HG02884 (cell line): ENCODE measurements around the gene KRTCAP2.

Experiments used
- ATAC-seq: cut with Tn5 transposase; IDR thresholded peaks from one replicate; pipeline ENCODE4 v1.9.1; 2021; ENCODE audit warnings: mild to moderate bottlenecking, moderate library complexity; ENCODE audit not compliant: unreplicated experiment

KRTCAP2 gene

DNA sequence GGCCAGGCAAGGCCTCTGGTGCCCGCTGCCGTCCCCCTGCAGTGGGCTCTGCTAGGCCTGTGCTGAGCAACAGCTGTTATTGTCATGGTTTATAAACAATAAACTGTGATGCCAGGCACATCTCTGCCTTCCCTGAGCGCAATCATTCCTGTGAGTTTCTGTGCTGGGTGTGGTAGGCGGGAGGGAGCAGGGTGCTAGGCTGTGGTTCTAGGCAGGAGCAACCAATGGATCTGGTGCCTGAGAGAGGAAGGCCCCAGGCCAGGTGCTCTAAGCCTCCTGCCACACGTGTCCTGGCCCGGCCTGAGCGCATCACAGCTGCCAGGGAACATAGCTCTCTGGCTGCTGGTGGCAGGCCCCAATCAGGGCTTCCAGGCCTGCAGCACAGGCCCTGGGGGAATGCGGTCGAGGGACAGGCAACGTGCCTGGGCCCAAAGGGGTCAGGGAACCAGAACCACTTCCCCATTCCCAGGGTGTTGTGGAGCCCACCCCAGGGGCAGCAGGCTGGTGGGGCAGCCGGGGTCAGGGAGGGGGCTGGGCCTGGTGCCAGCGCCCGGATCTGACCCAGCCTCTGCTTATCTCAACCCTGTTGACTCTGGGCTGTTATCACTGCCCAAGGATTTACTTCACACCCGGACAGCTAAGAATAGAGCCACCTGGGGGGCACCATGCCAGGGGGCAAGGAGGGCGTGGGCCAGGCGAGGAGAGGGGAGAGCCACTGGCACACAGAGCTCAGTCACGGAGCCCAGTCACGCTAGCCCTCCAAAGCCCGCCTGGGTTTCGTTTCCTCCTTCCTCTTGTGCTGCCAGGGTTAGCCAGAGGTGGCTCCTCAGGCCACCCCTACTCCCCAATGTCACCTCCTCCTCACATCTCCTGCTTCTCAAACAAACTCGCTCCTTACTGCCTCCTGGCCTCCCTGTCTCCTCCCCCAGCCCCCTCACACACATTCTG lies 12.0 kb upstream of the KRTCAP2 start:
- no peak for ATAC-seq

DNA sequence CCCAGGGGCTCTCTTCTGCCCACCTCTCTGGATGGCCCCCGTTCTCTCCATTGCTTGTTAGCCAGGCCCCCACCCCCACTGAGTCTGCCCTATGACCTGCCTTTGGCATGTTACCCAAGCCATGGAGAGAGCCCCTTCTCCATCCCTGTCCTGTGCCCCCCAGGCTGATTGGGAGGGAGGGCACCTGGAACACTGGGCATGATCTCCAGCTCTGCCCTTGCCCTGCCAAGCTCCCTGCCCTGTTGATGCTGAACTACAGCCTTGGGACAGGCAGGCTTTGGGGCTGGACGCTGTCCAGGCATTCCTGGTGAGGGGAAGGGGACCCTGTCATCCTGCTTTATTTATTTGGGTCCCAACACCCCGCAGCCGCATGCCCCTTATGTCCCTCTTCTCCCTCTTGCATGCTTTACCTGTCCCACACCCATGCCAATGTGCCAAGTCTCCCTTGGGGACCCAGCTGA lies 11.3 kb upstream of the KRTCAP2 start:
- ATAC-seq = no peak

DNA sequence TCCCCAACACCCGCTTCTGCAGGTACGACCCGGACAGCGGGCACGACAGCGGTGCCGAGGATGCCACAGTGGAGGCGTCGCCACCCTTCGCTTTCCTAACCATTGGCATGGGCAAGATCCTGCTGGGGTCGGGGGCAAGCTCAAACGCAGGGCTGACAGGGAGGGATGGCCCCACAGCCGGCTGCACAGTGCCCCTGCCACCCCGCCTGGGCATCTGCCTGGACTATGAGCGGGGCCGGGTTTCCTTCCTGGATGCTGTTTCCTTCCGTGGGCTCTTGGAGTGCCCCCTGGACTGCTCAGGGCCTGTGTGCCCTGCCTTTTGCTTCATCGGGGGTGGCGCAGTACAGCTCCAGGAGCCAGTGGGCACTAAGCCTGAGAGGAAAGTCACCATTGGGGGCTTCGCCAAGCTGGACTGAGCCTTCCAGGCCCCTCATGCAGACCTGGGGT lies 10.7 kb upstream of the KRTCAP2 start:
- ATAC-seq = no peak

DNA sequence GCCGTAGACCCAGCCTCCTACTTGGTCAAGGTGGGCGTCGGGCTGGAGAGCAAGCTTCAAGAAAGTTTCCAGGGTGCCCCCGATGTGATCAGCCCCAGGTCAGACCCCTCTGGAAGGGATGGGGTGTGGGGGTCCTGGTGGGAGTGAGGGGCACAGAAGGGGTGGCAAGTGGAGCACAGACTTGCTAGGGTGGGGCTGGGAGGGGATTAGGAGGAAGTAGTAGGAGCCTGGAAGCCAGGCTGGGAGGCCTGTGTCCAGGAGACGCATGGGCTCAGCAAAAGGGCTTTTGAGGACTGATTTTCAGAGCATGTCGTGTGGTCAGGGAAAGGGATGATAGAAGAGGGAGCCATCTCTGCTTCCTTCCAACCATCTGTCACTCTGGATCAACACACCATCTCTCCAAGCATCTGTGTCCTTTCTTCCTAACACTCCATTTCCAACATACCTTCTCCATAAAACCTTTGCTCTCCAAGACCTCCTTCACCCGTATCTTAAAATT lies 9.0 kb upstream of the KRTCAP2 start:
- no peak for ATAC-seq

DNA sequence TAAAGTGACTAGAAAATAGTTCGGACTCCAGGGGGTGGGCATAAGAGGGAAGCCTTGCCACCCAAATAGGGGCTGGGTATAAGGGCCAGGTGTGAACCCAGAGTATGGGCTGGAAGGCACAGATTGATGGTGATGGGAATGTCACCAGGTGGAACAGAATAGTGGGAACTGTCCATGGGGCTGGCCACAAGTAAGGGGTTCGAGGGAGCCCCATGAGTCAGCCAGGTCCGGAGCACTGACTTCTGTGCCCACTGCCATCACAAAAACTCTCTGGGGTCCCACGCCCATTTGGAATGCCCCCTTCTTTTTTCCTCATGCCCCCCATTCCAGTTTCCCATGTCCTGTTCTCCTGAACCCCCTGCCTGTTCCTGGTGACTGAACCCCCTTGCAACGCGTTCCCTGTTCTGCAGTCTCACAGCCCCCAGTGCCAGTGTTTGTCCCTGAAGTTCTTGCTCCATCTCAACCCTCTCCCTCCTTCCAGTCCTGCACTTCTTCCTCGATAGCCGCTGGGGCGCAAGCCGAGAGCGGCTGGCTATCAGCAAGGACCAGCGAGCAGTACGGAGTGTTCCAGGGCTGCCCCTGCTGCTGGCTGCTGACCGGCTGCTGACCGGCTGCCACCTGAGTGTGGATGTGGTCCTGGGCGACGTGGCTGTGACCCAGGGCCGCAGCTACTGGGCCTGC lies 8.4 kb upstream of the KRTCAP2 start:
- no peak for ATAC-seq

DNA sequence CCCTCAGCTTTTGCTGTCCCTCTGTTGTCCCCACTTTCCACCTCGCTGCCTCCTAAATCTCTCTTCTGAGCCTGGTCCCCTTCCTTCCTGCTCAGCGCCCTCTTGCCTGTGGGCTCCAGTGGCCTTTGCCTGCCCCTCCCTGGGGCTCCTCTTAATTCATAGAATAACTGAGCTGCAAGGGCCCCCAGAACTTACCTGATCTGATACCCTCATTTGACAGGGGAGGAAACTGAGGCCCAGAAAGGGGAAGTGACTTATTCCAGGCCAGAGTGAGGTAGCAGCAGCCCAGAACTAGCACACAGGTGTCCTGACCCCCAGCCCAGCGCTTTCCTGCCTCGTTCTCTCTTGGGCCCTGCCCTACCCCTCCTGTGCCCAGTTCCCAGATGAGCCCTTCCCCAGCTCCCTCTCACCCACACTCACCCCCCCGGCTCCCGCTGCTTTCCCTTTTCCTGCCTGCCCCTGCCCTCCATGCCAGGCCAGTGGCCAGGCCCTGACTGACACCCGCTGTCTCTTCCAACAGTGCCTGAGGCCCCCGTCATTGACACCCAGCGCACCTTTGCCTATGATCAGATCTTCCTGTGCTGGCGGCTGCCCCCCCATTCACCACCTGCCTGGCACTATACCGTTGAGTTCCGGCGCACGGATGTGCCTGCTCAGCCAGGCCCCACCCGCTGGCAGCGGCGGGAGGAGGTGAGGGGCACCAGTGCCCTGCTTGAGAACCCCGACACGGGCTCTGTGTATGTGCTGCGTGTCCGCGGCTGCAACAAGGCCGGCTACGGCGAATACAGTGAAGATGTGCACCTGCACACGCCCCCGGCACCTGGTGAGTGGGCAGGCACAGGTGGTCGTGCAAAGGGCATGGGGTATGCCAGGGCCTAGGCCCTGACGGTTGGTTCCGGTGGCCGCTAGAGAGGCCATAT lies 6.3 kb upstream of the KRTCAP2 start:
- ATAC-seq = no peak

DNA sequence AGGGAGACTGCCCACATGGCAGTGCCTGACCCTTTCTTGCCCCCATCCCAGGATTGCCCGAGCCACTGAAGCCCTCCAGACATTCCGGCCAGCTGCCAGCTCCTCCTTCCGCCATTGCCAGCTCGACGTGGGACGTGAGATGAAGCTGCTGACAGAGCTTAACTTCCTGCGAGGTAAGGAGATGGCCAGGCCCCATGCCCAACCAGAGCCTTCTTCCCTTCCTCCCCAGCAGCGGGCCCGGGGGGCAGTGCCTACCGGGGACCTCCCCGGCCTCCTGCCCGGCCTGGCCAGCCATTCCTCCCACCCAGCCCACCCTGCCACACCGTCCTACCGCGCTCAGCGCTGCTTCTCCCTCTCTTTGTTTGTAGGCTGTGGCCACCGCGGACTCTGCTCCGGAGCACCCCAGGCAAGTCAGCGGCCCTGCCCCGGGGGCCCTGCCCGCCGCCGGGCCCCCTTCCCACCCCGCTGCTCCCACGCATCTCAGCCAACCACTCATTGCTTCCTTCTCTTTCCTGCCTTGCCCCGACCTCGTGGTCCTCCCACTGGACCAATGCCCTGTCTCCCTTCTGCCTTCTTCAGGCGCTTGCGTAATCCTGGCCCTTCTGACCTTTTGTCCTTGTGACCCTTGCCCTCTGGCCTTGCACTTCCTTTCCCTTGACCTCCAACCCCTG lies 5.5 kb upstream of the KRTCAP2 start:
- ATAC-seq = no peak

DNA sequence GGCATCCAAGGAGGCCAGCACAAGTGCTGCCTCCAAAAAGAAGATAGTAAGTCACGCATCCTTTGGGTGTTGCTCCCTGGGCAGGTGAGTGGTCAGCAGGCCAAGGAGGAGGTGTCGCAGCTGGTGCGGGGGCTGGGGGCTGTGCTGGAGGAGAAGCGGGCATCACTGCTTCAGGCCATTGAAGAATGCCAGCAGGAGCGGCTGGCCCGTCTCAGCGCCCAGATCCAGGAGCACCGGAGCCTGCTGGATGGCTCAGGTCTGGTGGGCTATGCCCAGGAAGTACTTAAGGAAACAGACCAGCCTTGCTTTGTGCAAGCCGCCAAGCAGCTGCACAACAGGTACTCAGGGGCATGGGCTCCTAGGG lies 4.8 kb upstream of the KRTCAP2 start:
- no peak for ATAC-seq

DNA sequence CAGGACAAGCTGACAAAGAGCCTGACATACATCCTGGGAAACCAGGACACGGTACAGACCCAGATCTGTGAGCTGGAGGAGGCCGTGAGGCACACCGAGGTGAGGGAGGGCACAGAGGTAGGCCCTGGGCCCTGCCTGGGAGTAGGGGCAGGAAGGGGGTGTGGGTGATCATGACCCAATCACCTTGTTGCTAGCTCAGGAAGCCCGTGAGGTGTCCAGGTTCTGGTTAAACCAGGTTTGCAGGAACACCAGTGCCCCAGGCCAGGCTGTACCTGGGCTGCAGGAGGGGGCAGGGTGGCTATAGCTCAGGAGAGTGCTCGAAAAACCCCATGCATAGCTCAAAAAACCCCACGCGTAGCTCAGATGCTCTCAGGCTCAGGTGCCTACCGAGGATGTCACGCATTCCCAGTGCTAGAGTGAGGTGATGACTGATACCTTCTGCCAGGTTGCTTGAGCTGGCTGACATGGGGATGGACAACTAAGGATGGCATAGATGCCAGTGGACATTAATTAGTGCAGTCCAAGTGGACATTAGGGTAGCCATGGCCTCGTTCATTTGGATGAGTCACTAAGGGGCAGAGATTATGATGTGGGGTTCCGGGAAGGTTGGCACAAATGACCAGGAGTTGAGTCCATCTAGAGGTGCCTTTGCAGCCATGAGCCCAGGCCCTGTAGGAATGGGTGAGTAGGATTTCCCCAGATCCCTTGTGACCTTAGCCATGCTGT lies 4.3 kb upstream of the KRTCAP2 start:
- ATAC-seq = no peak

DNA sequence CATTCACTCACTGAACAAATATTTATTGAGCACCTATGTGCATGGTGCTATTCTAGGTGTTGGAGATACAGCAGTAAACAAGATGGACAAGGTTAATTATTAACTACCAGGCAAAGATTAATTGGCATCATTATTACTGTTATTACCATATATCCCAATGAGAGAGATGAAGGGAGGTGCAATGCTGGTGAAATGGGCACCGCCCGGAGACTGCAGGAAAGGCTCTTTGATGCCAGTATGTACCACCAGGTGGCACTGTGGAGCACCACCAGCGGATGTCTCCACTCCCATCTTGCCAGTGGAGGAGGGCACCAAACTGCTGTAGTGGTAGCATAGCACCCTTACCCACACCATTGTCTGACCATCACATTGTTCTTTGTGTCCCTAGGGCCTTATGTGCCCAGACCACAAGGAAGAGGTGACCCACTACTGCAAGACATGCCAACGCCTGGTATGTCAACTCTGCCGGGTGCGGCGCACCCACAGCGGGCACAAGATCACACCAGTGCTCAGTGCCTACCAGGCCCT lies 3.5 kb upstream of the KRTCAP2 start:
- ATAC-seq = no peak

DNA sequence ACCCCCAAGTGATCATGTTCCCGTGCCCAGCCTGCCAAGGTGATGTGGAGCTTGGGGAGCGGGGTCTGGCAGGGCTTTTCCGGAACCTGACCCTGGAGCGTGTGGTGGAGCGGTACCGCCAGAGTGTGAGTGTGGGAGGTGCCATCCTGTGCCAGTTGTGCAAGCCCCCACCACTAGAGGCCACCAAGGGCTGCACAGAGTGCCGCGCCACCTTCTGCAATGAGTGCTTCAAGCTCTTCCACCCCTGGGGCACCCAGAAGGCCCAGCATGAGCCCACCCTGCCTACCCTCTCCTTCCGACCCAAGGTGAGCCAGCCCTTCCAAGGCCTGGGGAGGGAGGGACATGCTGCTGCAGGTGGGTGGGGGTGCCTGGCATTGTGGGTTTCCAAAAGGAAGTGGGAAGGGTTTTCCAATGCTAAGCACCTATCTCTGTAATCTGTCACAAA lies 2.8 kb upstream of the KRTCAP2 start:
- no peak for ATAC-seq

DNA sequence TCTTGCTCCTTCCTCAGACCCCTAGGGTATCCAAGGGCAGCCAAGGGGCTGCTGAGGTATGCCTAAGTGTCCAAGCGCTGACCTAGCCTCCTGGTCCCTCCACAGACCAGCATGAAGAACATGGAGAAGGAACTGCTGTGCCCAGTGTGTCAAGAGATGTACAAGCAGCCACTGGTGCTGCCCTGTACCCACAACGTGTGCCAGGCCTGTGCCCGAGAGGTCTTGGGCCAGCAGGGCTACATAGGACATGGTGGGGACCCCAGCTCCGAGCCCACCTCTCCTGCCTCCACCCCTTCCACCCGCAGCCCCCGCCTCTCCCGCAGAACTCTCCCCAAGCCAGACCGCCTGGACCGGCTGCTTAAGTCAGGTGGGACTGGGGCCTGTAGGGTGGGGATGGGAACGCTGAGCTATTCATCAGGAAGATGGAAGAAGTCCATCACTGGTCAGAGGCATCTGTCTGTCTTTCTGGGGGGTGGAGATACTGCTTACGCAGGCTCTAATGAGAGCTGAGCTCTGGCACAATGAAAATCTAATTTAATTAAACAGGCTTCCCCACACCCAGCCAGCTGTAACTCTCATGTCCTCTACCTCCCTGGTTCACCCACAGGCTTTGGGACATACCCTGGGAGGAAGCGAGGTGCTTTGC lies 2.3 kb upstream of the KRTCAP2 start:
- no peak for ATAC-seq

DNA sequence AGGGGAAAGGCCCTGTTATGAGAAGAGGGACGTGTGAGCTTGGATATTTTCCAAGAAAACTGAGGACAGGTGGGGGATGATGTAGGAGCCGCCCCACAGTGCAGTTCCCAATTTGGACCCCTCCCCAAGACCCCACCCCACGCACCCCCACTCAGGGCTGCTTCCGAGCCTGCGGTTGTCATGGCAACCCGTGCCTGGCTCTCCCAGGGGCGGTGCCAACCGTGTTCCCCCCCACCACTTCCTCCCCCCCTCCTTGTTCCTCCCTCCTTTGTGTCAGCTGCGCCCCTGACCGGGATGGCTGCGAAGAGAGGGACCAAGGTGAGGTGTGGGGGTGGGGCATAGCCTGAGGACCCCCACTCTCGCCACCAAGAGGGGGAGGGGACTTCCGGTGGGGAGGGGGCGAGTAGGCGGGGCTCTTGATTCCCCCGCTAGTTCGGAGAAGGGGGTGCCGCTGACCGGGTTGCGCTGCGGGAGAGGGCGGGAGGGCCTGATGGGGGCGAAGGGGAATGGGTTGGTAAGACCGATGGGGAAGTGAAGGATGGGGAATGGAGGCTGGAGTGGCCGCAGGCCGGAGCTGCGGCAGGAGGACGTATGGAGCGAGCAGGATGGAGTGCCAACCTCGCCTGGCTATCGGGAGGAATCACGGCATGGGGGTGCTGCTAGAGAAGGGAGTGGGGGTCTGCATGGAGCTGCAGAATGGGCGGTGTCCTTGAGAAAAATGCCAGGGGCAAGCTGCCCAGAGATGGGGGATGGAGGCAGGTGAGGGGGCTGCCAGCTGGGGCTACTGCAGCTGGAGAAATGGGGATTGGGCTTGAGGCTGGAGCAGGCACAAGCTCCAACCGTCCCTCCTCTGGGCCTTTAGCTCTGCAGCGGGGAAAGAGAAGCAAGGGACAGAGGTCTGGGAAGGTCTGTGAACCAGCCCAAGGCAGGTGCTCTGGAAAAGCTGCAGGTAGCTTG lies 1.5 kb upstream of the KRTCAP2 start:
- ATAC-seq = no peak

DNA sequence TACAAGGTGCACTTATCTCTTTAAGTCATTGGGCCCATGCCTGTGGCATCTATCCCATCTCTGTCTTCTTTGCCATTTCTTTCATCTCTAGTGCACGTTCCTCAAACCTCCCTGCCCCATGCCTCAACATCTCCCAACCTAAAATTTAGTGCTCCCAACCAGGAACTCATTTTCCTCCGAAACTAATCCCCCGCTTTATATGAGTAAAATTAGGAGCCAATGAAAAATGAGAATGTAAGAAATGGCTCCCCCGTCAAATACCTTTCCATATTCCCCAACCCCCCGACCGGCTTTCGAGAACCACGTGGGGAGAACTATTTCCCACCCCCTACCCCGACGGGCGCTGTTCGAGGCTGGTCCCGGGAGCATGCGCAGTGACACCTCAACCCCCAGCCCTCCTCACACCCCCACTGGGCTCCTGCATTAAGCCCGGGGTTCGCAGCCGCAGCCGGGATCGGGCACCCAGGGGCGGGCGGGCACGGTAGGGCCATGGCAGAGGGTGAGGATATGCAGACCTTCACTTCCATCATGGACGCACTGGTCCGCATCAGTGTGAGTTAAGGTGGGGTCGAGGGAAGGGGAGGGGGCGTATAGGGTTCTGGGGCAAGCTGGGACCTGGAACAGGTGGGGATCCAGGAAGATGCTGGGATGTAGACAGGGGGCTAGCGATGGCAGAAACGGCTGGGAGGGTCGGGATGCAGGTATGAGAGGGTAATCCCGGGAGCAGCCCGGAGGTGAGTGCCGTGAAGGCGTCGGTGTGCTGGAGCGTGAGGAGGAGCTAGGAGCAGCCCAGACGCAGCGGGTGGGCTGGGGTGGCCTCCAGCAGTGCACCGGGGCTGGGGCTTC lies 597 bp upstream of the KRTCAP2 start, which contains the start of gene TRIM46:
Gene TRIM46 (plus strand): TSS at position 372 of the 846 bp plus-strand sequence. CDS start 118 bp downstream, at position 490.
- ATAC-seq = no peak

DNA sequence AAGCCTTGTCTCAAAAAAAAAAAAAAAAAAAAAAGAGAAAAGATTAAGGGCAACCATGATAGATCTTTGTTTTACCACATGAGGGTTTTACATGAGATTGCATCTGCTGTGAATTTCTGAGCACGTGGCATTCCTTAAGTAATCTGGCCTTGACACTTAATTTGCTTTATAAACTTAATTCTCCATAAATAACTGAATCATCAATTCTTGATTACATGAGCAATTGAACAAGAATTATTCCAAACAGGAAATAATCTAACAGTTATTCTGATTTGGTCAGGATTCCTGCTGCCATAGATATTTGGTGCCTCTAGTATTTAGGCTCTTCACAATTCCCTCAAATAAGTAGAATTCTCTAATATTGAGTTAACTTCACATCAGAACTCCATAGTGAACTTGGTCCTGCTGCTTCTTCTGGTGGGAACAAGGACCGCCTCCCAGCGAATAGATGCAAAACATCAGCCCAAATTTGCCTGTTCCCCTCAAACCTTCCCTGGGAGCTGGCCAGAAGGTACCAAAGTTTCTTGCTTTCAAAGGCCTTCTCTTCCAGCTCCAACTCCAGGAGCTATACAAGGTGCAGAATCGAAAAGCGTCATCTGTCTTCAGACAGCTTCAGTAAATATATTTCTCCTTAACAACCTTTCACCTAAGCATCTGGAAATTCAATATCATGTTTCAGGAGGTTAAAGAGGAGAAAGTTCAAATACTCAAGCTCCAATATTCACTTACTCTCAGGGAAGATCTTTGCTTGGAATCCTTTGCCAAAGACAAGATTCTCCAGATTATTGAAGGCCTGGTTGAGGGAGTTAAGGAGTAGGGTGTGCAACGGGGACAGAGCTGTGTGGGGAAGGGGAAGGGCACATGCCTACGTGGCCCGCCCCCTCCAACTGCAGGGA lies 1.0 kb downstream of the KRTCAP2 start:
- ATAC-seq = no peak

DNA sequence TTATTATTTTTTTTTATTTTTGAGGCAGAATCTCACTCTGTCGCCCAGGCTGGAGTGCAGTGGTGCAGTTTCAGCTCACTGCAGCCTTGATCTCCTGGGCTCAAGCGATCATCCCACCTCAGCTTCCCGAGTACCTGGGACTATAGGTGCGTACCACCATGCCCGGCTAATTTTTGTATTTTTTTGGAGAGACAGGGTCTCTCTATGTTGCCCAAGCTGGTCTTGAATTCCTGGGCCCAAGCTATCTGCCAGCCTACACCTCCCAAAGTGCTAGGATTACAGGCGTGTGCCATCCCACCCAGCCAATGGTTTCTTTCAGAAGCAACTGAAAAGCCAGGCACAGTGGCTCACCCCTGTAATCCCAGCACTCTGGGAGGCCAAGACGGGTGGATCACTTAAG lies 2.3 kb downstream of the KRTCAP2 start:
- ATAC-seq = no peak
